ENCODE results near the gene TTPAL. TPM values are rescaled to one million over a fixed set of nuclear protein-coding genes. Genes with fewer than 3 reads are reported as not detected.

TTPAL gene
- total RNA-seq, 1 experiment from 2014 or later = 35.4 TPM

DNA sequence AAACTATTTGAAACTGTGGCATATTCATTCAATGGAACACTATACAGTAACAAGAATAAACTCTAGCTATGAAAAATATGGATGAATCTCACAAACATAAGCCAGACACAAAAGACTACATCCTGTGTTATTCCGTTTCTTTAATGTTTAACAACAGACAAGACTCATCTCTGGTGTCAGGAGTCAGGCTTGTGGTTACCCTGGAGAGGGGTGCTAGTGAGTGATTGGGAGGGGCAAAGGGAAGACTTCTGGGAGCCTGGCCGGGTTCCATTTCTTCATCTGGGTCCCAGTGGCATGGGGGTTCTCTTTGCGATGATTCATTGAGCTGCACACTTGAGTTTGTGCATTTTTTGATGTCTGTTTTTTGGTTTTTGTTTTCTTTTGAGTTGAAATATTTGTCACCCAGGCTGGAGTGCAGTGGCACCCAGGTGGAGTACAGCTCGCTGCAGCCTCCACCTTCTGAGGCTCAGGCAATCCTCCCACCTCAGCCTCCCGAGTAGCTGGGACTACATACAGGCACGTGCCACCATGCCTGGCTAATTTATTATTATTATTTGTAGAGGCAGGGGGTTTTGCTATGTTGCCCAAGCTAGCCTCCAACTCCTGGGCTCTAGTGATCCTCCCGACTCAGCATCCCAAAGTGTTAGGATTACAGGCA is 21.2 kb upstream of the TTPAL start:
- POLR2A ChIA-PET = interaction anchor here (0.7 kb wide), 1 partner anchor 13 kb away, joined by 3 read pairs; no protein-coding TSS in a partner anchor
- BruUV-seq (replicated peaks) = no TSS peak
- TF ChIP-seq, protein P1, sequence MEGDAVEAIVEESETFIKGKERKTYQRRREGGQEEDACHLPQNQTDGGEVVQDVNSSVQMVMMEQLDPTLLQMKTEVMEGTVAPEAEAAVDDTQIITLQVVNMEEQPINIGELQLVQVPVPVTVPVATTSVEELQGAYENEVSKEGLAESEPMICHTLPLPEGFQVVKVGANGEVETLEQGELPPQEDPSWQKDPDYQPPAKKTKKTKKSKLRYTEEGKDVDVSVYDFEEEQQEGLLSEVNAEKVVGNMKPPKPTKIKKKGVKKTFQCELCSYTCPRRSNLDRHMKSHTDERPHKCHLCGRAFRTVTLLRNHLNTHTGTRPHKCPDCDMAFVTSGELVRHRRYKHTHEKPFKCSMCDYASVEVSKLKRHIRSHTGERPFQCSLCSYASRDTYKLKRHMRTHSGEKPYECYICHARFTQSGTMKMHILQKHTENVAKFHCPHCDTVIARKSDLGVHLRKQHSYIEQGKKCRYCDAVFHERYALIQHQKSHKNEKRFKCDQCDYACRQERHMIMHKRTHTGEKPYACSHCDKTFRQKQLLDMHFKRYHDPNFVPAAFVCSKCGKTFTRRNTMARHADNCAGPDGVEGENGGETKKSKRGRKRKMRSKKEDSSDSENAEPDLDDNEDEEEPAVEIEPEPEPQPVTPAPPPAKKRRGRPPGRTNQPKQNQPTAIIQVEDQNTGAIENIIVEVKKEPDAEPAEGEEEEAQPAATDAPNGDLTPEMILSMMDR (IDR thresholded peaks at IDR 0.05; ENCODE audit: unreplicated experiment) = no peak
- H3K9me3 Mint-ChIP-seq (ENCODE audit: unreplicated experiment) = no peaks in the 10 kb centered on the region
- DNase-seq (ENCODE audit: unreplicated experiment) = no peak
- no peaks in the 10 kb centered on the region for H3K36me3 Mint-ChIP-seq (ENCODE audit: insufficient read depth, unreplicated experiment)
- no peak overlapping the region for H3K27ac Mint-ChIP-seq (ENCODE audit: low read depth, unreplicated experiment)
- H3K4me1 Mint-ChIP-seq (ENCODE audit: insufficient read depth, unreplicated experiment) = no peaks in the 10 kb centered on the region
- H3K27me3 Mint-ChIP-seq (ENCODE audit: insufficient read depth, unreplicated experiment) = no peaks in the 10 kb centered on the region
- H3K4me3 Mint-ChIP-seq (ENCODE audit: unreplicated experiment) = no peak overlapping the region
- intact Hi-C loops (cut with micrococcal nuclease) = no loop called here
- CTCF ChIA-PET = interaction anchor here (1.0 to 3.0 kb wide), 7 partner anchors 13 to 238 kb away, joined by 3 to 24 read pairs (median 4); no protein-coding TSS in a partner anchor

DNA sequence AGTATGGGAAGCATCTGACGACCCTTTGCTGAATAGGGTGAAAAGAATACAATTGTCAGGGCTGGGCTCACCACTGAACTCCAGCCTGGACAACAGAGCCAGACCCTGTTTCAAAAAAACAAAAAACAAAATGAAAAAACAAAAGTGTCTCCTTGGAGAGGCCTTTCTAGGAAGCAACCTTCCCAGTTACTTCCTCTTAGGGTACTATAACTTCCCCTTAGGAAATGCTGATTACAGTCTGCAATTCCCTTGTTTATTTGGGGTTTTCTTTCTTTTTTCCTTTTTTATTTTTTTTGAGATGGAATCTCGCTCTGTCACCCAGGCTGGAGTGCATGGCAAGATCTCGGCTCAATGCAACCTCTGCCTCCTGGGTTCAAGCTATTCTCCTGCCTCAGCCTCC is 20.5 kb upstream of the TTPAL start:
- Mint-ChIP-seq H3K9me3 (ENCODE audit: unreplicated experiment) (no peaks in the 10 kb centered on the region), H3K4me3 (ENCODE audit: unreplicated experiment) (no peak overlapping the region), H3K36me3 (ENCODE audit: insufficient read depth, unreplicated experiment) (no peaks in the 10 kb centered on the region), H3K4me1 (ENCODE audit: insufficient read depth, unreplicated experiment) (no peaks in the 10 kb centered on the region), H3K27ac (ENCODE audit: low read depth, unreplicated experiment) (no peak overlapping the region), H3K27me3 (ENCODE audit: insufficient read depth, unreplicated experiment) (no peaks in the 10 kb centered on the region)
- TF ChIP-seq, protein P1 (IDR thresholded peaks at IDR 0.05; ENCODE audit: unreplicated experiment) = no peak
- intact Hi-C loops (cut with micrococcal nuclease) = no loop called here
- POLR2A ChIA-PET = no interaction called here
- DNase-seq (ENCODE audit: unreplicated experiment) = no peak
- BruUV-seq (replicated peaks) = no TSS peak
- CTCF ChIA-PET = interaction anchor here (0.7 to 8.4 kb wide), 6 partner anchors 65 to 351 kb away, joined by 3 to 132 read pairs (median 14); no protein-coding TSS in a partner anchor

DNA sequence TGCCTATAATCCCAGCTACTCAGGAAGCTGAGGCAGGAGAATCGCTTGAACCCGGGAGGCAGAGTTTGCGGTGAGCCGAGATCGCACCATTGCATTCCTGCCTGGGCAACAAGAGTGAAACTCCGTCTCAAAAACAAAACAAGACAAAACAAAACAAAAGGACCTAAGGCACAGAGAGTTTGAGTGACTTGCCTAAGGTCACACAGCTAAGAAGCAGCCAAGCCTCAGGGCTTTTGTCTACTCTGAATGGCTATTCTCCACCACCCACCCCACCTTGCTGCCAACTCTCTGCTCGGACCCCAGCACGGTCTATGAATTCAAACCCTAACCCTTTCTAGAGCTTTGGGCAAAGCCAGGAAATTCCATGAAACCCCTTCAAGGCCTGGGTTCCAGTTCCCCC is 19.1 kb upstream of the TTPAL start:
- no peaks in the 10 kb centered on the region for H3K27me3 Mint-ChIP-seq (ENCODE audit: insufficient read depth, unreplicated experiment)
- DNase-seq (ENCODE audit: unreplicated experiment) = no peak
- no peak overlapping the region for H3K4me3 Mint-ChIP-seq (ENCODE audit: unreplicated experiment)
- ChIA-PET CTCF (interaction anchor here (0.6 to 8.4 kb wide), 6 partner anchors 15 to 266 kb away, joined by 3 to 132 read pairs (median 4); no protein-coding TSS in a partner anchor), POLR2A (interaction anchor here (0.6 to 0.9 kb wide), 3 partner anchors 19 to 245 kb away, joined by 3 to 4 read pairs (median 3); partner anchors contain the start of gene TTPAL)
- TF ChIP-seq, protein P1 (IDR thresholded peaks at IDR 0.05; ENCODE audit: unreplicated experiment) = no peak
- H3K36me3 Mint-ChIP-seq (ENCODE audit: insufficient read depth, unreplicated experiment) = no peaks in the 10 kb centered on the region
- H3K27ac Mint-ChIP-seq (ENCODE audit: low read depth, unreplicated experiment) = no peak overlapping the region
- H3K4me1 Mint-ChIP-seq (ENCODE audit: insufficient read depth, unreplicated experiment) = no peaks in the 10 kb centered on the region
- no TSS peak for BruUV-seq (replicated peaks)
- intact Hi-C loops (cut with micrococcal nuclease) = no loop called here
- H3K9me3 Mint-ChIP-seq (ENCODE audit: unreplicated experiment) = no peaks in the 10 kb centered on the region

DNA sequence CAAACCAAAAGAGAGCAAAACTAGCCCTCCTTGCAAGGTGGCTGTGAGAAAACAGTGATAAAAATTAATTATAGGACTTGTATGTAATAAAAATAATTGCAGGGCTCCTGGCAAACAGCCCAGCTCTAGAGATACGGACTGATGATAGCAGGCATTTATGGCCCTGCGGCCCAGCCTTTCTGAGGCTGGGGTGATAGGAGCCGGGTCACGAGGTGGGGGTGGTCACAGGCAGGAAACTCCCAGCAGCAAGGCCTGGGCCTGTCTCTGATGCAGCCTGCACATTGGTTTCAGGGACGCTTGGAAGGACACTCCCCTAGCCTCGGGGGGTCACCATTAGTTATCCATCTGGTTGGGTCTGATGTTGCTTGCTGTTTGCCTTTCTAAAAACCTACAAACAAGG is 18.7 kb upstream of the TTPAL start:
- ChIA-PET CTCF (interaction anchor here (0.6 to 8.4 kb wide), 7 partner anchors 14 to 241 kb away, joined by 3 to 132 read pairs (median 4); partner anchors contain the start of gene FITM2), POLR2A (interaction anchor here (0.8 to 0.9 kb wide), 2 partner anchors 18 to 245 kb away, joined by 3 to 4 read pairs; partner anchors contain the start of gene TTPAL)
- Mint-ChIP-seq H3K36me3 (ENCODE audit: insufficient read depth, unreplicated experiment) (no peaks in the 10 kb centered on the region), H3K4me3 (ENCODE audit: unreplicated experiment) (no peak overlapping the region), H3K27ac (ENCODE audit: low read depth, unreplicated experiment) (no peak overlapping the region), H3K27me3 (ENCODE audit: insufficient read depth, unreplicated experiment) (no peaks in the 10 kb centered on the region), H3K9me3 (ENCODE audit: unreplicated experiment) (no peaks in the 10 kb centered on the region), H3K4me1 (ENCODE audit: insufficient read depth, unreplicated experiment) (no peaks in the 10 kb centered on the region)
- intact Hi-C loops (cut with micrococcal nuclease) = no loop called here
- TF ChIP-seq, protein P1 (IDR thresholded peaks at IDR 0.05; ENCODE audit: unreplicated experiment) = no peak
- no TSS peak for BruUV-seq (replicated peaks)
- no peak for DNase-seq (ENCODE audit: unreplicated experiment)
